GM23338 (cell line): ENCODE data around the gene LAMTOR4. TPM values are rescaled to one million over a fixed set of nuclear protein-coding genes. Genes with fewer than 3 reads are reported as not detected.

Experiments used
- ATAC-seq: fragments of 200-7000 bp; cut with Tn5 transposase; 3 replicates; pipeline ENCODE4 v1.9.1; 2020
- DNase-seq: peaks from one replicate; pipeline ENCODE4 v3.0.0-alpha.2; 2015; ENCODE audit warnings: low spot score
- H2AFZ ChIP-seq: fragments of 200-600 bp; sonication (generic); 2 replicates; pipeline ENCODE4 v1.8.0; 2016; ENCODE audit warnings: antibody characterized with exemption, mild to moderate bottlenecking, moderate library complexity
- H3F3A ChIP-seq: fragments of 200-600 bp; sonication (generic); replicated peaks from 2 replicates; pipeline ENCODE4 v1.8.0; 2017; ENCODE audit warnings: antibody characterized with exemption, mixed run types, low read depth
- H3K27ac ChIP-seq: fragments of 200-600 bp; sonication (generic); 2 replicates; pipeline ENCODE4 v1.6.1; 2016; ENCODE audit warnings: low read depth
- H3K27me3 ChIP-seq: fragments of 200-600 bp; sonication (generic); 2 replicates; pipeline ENCODE4 v1.8.0; 2016; ENCODE audit warnings: mild to moderate bottlenecking, mixed run types, moderate library complexity; ENCODE audit not compliant: insufficient read depth
- H3K36me3 ChIP-seq: fragments of 200-600 bp; sonication (generic); 2 replicates; pipeline ENCODE4 v1.8.0; 2016; ENCODE audit warnings: mild to moderate bottlenecking; ENCODE audit not compliant: insufficient read depth
- H3K4me1 ChIP-seq: fragments of 200-600 bp; sonication (generic); 2 replicates; pipeline ENCODE4 v1.8.0; 2016; ENCODE audit warnings: mild to moderate bottlenecking, moderate library complexity; ENCODE audit not compliant: insufficient read depth
- H3K4me2 ChIP-seq: fragments of 200-600 bp; sonication (generic); 2 replicates; pipeline ENCODE4 v1.7.1; 2017; ENCODE audit warnings: mixed run types
- H3K4me3 ChIP-seq: fragments of 200-600 bp; sonication (generic); 2 replicates; pipeline ENCODE4 v1.6.1; 2016; ENCODE audit warnings: mixed run types
- H3K79me2 ChIP-seq: fragments of 200-600 bp; sonication (generic); replicated peaks from 2 replicates; pipeline ENCODE4 v1.8.0; 2017; ENCODE audit warnings: mild to moderate bottlenecking; ENCODE audit not compliant: insufficient read depth
- H3K9me2 ChIP-seq: fragments of 200-600 bp; sonication (generic); 2 replicates; pipeline ENCODE4 v1.8.0; 2017; ENCODE audit not compliant: insufficient read depth
- H4K20me1 ChIP-seq: fragments of 200-600 bp; sonication (generic); replicated peaks from 2 replicates; pipeline ENCODE4 v1.8.0; 2017; ENCODE audit warnings: mild to moderate bottlenecking; ENCODE audit not compliant: insufficient read depth
- H3K27ac Mint-ChIP-seq: 2 replicates; pipeline ENCODE4 v1.8.0; 2020; ENCODE audit warnings: inconsistent platforms, mild to moderate bottlenecking, moderate library complexity, mixed read lengths
- H3K27me3 Mint-ChIP-seq: 3 replicates; pipeline ENCODE4 v1.8.0; 2022; ENCODE audit warnings: low read depth, mild to moderate bottlenecking, moderate library complexity, mixed read lengths, inconsistent platforms; ENCODE audit not compliant: insufficient read depth, poor library complexity
- H3K36me3 Mint-ChIP-seq: 3 replicates; pipeline ENCODE4 v1.8.0; 2021; ENCODE audit warnings: low read depth, mild to moderate bottlenecking, inconsistent platforms, moderate library complexity, mixed read lengths
- H3K4me1 Mint-ChIP-seq: 3 replicates; pipeline ENCODE4 v1.8.0; 2020; ENCODE audit warnings: mild to moderate bottlenecking, inconsistent platforms, mixed read lengths
- H3K4me3 Mint-ChIP-seq: 3 replicates; pipeline ENCODE4 v1.8.0; 2021; ENCODE audit warnings: moderate library complexity, mild to moderate bottlenecking, inconsistent platforms, mixed read lengths
- H3K9me3 Mint-ChIP-seq: 3 replicates; pipeline ENCODE4 v1.8.0; 2020; ENCODE audit warnings: moderate library complexity, mild to moderate bottlenecking, inconsistent platforms, mixed read lengths
- CREB1 ChIP-seq: fragments of 250-450 bp; sonication (Bioruptor Pico); IDR thresholded peaks from 2 replicates; pipeline ENCODE4 v1.5.0; 2020; ENCODE audit warnings: low read depth, mild to moderate bottlenecking, moderate library complexity
- EZH2 ChIP-seq: fragments of 200-600 bp; sonication (generic); IDR thresholded peaks from one replicate; pipeline ENCODE4 v1.8.0; 2017; ENCODE audit warnings: antibody characterized with exemption, mild to moderate bottlenecking, low read depth; ENCODE audit not compliant: unreplicated experiment
- EZH2phosphoT487 ChIP-seq: fragments of 200-600 bp; sonication (generic); IDR thresholded peaks from one replicate; pipeline ENCODE4 v1.8.1; 2018; ENCODE audit warnings: antibody characterized with exemption; ENCODE audit not compliant: unreplicated experiment
- NANOG ChIP-seq: IDR thresholded peaks from 2 replicates; pipeline ENCODE4 v1.6.1; 2016; ENCODE audit warnings: antibody characterized with exemption, borderline replicate concordance
- POLR2AphosphoS5 ChIP-seq: IDR thresholded peaks from 2 replicates; pipeline ENCODE4 v1.6.1; 2016; ENCODE audit warnings: antibody characterized with exemption, low read depth
- STAT1 ChIP-seq: IDR thresholded peaks from one replicate; pipeline ENCODE4 v1.6.1; 2016; ENCODE audit warnings: antibody characterized with exemption; ENCODE audit not compliant: unreplicated experiment
- ZNF114 ChIP-seq: fragments of 250-450 bp; sonication (Bioruptor Pico); IDR thresholded peaks from 2 replicates; pipeline ENCODE4 v1.5.0; 2020; ENCODE audit warnings: mild to moderate bottlenecking, moderate library complexity
- ZNF331 ChIP-seq: fragments of 250-450 bp; sonication (Bioruptor Pico); IDR thresholded peaks from 2 replicates; pipeline ENCODE4 v1.5.0; 2020; ENCODE audit warnings: low read depth, mild to moderate bottlenecking, moderate library complexity
- ZNF462 ChIP-seq: fragments of 250-450 bp; sonication (Bioruptor Pico); IDR thresholded peaks from 2 replicates; pipeline ENCODE4 v1.5.0; 2020; ENCODE audit warnings: mild to moderate bottlenecking, moderate library complexity
- polyA plus RNA-seq: library from polyadenylated mRNA; unstranded; fragments of >200 nt; fragmentation: Nextera tagmentation; extraction: Ambion mirVana; gene quantifications from 2 replicates; pipeline ENCODE4 v1.2.1, GENCODE V29; 2016
- total RNA-seq: library from RNA; depleted of rRNA; stranded (reverse); fragments of >200 nt; shearing (Covaris generic); gene quantifications from 2 replicates; pipeline ENCODE4 v1.2.3, GENCODE V29; 2014
- TF ChIP-seq, protein P1 (sequence below): IDR thresholded peaks from 2 replicates; pipeline ENCODE4 v1.6.1; 2016; ENCODE audit warnings: antibody characterized with exemption
- TF ChIP-seq, protein P2 (sequence below), 2 experiments: fragments of 200-600 bp in 1 of 2; sonication (generic) in 1 of 2; conservative IDR thresholded peaks; 2 replicates each; pipeline versions ENCODE4 v1.5.1 to v1.6.1; 2016 to 2017; ENCODE audit warnings: antibody characterized with exemption in 2 of 2, low read depth in 2 of 2, mild to moderate bottlenecking in 2 of 2, moderate library complexity in 1 of 2

Gene LAMTOR4
- total and polyA plus RNA-seq, 2 experiments from 2014 or later = 145 to 333 TPM

DNA sequence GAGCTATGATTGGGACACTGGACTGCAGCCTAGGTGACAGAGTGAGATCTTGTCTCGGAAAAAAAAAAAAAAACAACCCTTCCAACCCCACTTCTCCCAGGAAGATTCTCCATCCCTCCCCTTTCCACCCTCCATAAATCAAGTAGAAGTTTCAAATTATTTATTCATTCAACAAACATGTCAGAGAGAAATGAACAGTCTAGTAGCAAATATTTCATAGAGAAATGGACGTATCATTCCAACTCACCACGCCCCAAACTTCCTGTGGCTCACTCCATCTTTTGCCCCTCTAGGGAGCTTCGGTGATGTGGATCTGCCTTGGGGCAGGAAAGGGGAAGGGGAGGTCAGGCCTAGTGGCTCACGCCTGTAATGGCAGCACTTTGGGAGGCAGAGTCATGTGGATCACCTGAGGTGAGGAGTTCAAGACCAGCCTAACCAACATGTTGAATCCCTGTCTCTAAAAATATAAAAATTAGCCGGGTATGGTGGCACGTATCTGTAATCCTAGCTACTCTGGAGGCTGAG lies 10.4 kb downstream of the LAMTOR4 start:
- peak overlapping the region; percentile 91 for H3K27ac ChIP-seq
- H3F3A ChIP-seq = peaks cover 25% of the 10 kb centered on the region
- Mint-ChIP-seq H3K36me3 (peaks cover 30% of the 10 kb centered on the region), H3K4me1 (peaks cover 27% of the 10 kb centered on the region), H3K27ac (peak overlapping the region; percentile 84; the same call in 1 of the 2 replicates), H3K27me3 (peaks cover 21% of the 10 kb centered on the region), H3K4me3 (peak overlapping the region; percentile 83), H3K9me3 (no peaks in the 10 kb centered on the region)
- H3K79me2 ChIP-seq = no peaks in the 10 kb centered on the region
- H3K4me1 ChIP-seq = no peaks in the 10 kb centered on the region; the same call in 1 of the 2 replicates
- H3K27me3 ChIP-seq = no peaks in the 10 kb centered on the region
- no peaks in the 10 kb centered on the region for H3K9me2 ChIP-seq
- peak; percentile 54 for DNase-seq
- peaks cover 4% of the 10 kb centered on the region for H4K20me1 ChIP-seq
- TF ChIP-seq ZNF114 (CRISPR knock-in tag) (no peak), EZH2 (no peak), NANOG (no peak), ZNF331 (CRISPR knock-in tag) (no peak), CREB1 (CRISPR knock-in tag) (no peak)
- peak overlapping the region; percentile 97 for H3K4me3 ChIP-seq
- peak; percentile 5; the same call in 2 of the 3 replicates for ATAC-seq
- H2AFZ ChIP-seq = peak overlapping the region; percentile 75; the same call in 1 of the 2 replicates
- H3K36me3 ChIP-seq = no peaks in the 10 kb centered on the region
- H3K4me2 ChIP-seq = peak overlapping the region; percentile 88

DNA sequence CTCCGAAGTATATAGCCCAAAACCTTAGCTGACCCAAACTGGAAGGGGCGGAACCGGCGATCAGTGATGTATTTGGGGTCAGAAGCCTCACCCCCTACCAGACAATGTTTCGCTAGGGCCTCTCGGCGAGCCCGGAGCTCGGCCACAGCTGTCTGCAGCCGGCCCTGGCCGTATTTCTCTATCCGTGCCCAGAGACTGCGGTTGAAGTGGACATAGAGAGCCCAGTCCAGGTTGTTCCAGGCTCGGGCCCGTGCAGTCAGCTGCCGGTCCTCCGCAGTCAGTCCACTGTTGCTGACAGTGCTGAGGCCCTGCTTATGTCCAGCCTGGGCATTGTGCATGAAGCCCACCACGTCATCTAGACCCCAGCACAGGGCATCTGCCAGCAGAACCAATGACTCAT lies 11.3 kb downstream of the LAMTOR4 start:
- ATAC-seq = no peak
- Mint-ChIP-seq H3K27ac (no peak overlapping the region), H3K4me1 (peaks cover 24% of the 10 kb centered on the region), H3K4me3 (0 out of 3 replicates have a peak overlapping the region, but pooled peaks have one; percentile 83), H3K9me3 (no peaks in the 10 kb centered on the region), H3K36me3 (peaks cover 22% of the 10 kb centered on the region), H3K27me3 (peaks cover 23% of the 10 kb centered on the region)
- no peaks in the 10 kb centered on the region for H3K79me2 ChIP-seq
- DNase-seq = no peak
- H3K4me1 ChIP-seq = no peaks in the 10 kb centered on the region; the same call in 1 of the 2 replicates
- no peaks in the 10 kb centered on the region for H3K9me2 ChIP-seq
- H3K4me2 ChIP-seq = no peak overlapping the region
- peaks cover 24% of the 10 kb centered on the region for H3F3A ChIP-seq
- no peak overlapping the region for H3K4me3 ChIP-seq
- no peak for TF ChIP-seq ZNF462 (CRISPR knock-in tag)
- TF ChIP-seq, protein P1, sequence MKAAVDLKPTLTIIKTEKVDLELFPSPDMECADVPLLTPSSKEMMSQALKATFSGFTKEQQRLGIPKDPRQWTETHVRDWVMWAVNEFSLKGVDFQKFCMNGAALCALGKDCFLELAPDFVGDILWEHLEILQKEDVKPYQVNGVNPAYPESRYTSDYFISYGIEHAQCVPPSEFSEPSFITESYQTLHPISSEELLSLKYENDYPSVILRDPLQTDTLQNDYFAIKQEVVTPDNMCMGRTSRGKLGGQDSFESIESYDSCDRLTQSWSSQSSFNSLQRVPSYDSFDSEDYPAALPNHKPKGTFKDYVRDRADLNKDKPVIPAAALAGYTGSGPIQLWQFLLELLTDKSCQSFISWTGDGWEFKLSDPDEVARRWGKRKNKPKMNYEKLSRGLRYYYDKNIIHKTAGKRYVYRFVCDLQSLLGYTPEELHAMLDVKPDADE = no peak
- TF ChIP-seq, protein P2, sequence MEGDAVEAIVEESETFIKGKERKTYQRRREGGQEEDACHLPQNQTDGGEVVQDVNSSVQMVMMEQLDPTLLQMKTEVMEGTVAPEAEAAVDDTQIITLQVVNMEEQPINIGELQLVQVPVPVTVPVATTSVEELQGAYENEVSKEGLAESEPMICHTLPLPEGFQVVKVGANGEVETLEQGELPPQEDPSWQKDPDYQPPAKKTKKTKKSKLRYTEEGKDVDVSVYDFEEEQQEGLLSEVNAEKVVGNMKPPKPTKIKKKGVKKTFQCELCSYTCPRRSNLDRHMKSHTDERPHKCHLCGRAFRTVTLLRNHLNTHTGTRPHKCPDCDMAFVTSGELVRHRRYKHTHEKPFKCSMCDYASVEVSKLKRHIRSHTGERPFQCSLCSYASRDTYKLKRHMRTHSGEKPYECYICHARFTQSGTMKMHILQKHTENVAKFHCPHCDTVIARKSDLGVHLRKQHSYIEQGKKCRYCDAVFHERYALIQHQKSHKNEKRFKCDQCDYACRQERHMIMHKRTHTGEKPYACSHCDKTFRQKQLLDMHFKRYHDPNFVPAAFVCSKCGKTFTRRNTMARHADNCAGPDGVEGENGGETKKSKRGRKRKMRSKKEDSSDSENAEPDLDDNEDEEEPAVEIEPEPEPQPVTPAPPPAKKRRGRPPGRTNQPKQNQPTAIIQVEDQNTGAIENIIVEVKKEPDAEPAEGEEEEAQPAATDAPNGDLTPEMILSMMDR (conservative IDR thresholded peaks at IDR 0.05; ENCODE audit: low read depth in 2 of 2) = no peak
- TF ChIP-seq POLR2AphosphoS5 = no peak
- TF ChIP-seq EZH2phosphoT487 = no peak
- TF ChIP-seq STAT1 = no peak
- no peak overlapping the region for H2AFZ ChIP-seq
- no peak overlapping the region for H3K27ac ChIP-seq
- no peaks in the 10 kb centered on the region for H3K27me3 ChIP-seq
- no peaks in the 10 kb centered on the region for H3K36me3 ChIP-seq
- H4K20me1 ChIP-seq = peaks cover 4% of the 10 kb centered on the region
